ENCODE data around the gene CAPN1.

- TF ChIP-seq, protein P1, sequence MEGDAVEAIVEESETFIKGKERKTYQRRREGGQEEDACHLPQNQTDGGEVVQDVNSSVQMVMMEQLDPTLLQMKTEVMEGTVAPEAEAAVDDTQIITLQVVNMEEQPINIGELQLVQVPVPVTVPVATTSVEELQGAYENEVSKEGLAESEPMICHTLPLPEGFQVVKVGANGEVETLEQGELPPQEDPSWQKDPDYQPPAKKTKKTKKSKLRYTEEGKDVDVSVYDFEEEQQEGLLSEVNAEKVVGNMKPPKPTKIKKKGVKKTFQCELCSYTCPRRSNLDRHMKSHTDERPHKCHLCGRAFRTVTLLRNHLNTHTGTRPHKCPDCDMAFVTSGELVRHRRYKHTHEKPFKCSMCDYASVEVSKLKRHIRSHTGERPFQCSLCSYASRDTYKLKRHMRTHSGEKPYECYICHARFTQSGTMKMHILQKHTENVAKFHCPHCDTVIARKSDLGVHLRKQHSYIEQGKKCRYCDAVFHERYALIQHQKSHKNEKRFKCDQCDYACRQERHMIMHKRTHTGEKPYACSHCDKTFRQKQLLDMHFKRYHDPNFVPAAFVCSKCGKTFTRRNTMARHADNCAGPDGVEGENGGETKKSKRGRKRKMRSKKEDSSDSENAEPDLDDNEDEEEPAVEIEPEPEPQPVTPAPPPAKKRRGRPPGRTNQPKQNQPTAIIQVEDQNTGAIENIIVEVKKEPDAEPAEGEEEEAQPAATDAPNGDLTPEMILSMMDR (CRISPR knock-in tag; IDR thresholded peaks at IDR 0.05) = no peak
- no peak for TF ChIP-seq ZBTB4 (CRISPR knock-in tag; IDR thresholded peaks at IDR 0.05; ENCODE audit: borderline replicate concordance)
Observed at GRCh38 chr11:65208785-65209710, 27.3 kb downstream of the CAPN1 start.
